ENCODE results near the gene LRRC9.

- no peak for TF ChIP-seq GATA2 (IDR thresholded peaks at IDR 0.05; ENCODE audit: low read depth, low read length)
- TF ChIP-seq GATA3 (IDR thresholded peaks at IDR 0.05; ENCODE audit: low read depth, low read length), result no peak
Observed at GRCh38 chr14:60097974-60098373, 178.0 kb downstream of the LRRC9 start.

All from SH-SY5Y (cell line).